ENCODE measurements around the gene SCART1.

- no peak for TF ChIP-seq CTCF (IDR thresholded peaks at IDR 0.05)
- TF ChIP-seq POLR2A (IDR thresholded peaks at IDR 0.05), result no peak
Observed at GRCh38 chr10:133418289-133418993, 35.3 kb upstream of the SCART1 start.
